Measurements from ENCODE around the gene PACRG. TPM values are rescaled to one million over a fixed set of nuclear protein-coding genes. Genes with fewer than 3 reads are reported as not detected.

The PACRG gene
- polyA plus RNA-seq, 10 donors = 1.6 to 2.6 (median 2.4) TPM

DNA sequence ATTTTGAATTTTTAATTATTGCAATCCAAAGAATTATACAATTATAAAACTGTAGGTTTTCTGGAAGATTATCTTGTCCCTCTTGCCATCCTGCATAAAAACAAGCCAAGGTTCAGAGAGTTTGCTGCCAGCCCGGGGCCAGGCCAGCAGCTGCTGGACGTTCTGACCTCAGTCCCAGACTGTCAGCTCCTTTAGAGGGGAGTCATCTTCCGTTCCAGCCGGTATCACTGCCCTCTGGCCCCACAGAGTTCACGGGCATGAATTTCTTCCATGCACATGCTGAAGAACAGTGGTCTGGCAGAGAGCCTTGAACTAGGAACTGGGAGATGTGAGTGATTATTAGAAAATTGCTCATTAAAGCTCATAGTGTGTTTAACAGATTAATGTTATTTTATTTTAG lies 556.4 kb downstream of the PACRG start:
- no peak for DNase-seq

DNA sequence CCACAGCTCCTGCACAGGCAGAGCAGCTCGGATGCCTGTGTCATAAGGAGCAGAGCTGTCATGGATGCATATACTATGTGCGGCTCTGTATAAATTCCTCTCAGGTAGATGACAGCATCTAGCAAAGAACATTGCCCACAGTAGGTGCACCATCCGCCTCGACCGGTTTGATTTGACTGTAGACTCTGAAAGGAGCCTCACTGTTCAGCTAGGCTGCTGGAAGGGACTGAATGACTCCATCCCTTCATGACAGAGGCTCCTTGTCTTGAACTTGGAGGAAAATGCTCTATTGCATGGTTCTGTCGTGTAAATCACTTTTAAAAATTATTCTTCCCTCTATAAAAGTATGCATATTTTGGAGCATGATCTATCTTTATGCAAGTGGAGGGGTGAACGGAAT lies 557.9 kb downstream of the PACRG start:
- DNase-seq = peak in 1 of 3 donors; percentile 46

DNA sequence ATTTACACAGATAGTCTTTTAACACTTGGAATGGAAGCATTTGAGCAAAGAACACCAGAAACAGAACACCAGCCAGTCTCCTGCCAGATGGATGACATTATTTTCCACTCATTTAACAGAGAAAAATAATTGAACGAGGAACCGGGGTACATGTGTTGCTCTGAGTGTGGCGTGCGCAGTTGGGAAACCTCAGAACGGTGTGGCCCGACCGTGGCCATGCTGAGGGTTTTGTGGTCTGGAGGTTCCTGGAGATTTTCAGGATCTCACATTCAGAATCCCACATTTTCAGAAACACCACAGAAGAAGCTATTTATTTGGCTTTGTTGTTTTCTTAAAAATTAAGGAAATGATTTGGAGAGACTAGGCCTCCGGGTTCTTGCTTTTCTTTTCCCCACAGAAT lies 559.9 kb downstream of the PACRG start:
- no peak for DNase-seq

DNA sequence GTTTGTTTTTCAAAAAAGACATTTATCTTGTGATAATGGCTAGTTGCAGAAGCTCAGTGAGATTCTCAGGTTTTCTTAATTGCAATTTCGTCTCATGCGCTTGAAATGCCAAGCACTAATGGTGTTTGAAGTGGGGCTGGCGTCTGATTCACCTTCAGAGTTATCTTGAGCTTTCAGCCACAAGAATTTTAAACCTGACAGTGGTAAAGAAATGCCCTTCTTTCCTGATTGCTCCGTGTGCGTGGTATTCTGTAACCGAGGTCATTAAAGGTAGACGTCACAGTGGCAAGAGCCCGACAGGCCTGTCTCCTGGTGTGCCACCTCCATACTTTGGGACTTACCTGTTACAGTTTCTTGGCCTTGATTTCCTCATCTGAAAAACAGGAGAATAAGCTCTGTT lies 560.3 kb downstream of the PACRG start:
- DNase-seq = no peak

DNA sequence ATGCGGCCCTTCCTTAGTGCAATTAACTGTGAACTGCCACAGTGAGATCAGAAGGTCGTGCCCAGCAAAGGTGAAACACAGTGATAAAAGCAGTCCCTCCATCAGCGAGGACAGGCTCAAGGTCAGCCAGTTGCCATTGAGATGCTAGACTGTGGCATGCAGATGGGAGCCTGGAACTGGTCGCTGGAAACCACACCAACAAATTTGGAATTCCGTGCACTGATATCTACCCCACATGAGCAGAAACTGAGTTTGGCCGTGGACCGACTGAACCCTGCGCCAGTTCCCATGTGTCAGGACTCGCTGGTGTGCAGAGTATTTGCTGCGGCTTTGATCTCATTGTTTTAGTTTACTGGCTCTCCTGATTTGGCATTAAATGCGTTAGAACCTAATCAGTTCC lies 561.1 kb downstream of the PACRG start:
- DNase-seq = no peak

DNA sequence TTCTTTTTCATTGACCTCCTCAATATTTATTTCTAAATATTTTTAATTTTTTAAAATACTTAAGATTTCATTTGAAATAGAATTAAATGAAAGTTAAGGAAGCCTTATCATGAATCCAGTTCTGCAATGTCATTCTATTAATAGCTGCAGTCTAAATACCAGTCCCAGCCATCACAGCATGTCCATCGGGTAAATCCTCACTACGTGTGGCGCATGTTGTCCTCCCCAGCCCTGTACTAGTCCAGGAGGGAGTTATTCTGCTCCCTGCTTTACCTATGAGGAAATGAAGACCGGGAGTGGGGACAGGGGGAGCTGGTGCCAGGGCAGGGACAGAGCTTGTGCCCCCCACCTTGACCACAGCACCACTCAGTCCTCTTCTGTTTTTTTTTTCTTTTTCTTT lies 561.7 kb downstream of the PACRG start:
- peak in 1 of 3 donors; percentile 52 for DNase-seq

DNA sequence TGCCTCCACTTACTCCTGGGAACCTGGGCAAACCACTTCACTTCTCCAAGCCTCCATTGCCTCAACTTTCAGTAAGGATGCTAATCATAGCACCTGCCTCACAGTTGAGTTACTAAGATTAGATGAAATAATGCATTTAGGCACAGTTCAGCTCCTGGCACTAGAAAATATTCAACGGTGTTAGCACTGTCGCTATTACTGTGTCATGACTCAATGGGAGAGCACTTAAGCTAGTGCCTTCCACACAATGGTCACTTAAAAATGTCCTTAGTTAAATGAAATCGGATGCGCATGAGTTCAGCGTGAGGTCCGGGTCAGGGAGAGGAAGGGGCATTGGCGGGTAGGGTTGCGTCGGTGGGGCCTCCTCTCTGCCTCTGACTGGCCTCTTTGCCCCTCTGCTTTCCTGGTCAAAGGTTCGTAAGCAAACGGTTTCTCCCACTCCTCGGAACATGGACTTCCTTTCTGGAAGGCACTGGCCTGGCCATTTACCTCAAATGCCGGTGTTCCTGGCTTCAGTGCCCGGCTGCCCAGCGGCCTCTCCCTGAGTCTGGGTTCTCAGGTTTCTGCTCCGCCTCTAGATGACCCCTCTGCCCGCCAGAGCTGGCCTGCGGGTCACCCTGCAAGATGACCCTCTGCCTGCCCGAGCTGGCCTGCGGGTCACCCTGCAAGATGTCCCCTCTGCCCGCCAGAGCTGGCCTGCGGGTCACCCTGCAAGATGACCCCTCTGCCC lies 562.9 kb downstream of the PACRG start:
- DNase-seq = no peak

DNA sequence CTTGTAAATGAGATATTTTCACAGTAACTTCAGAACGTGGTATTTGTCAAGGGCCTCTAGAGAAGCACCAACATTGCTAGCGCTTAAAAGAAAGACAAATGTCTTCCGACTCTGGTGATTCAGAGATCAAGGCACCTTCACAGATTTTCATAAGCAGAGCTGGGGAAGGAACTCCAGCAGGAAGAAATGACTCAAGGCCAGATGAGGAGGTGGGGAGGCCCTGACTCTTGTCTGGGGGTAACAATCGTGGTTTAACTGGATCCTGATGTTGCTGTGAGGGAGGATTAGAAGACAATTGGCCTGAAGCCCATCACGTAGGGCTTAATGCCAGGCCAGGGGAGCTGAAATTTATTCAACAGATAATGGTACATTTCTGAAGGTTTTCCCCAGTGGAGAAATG lies 563.8 kb downstream of the PACRG start:
- DNase-seq = peak in 1 of 3 donors; percentile 73

DNA sequence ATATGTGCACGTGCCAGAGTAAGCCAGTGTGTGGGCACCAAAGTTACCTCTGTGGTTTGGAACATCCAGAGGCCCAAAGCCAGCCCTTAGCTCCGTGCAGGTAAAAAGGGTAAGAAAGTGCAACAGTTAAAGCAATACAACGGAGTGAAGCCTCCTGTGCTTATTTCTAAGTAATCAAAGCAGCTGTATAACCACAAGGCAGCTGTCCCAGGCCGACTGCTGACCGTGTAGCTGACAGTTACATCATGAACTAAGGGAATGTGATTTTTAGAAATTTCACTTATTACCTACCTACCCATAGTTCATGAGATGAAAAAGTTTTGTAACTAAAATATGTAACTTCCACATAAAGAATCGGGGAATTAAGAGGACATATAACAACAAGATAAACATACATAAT lies 565.5 kb downstream of the PACRG start:
- peak in 1 of 3 donors; percentile 36 for DNase-seq

DNA sequence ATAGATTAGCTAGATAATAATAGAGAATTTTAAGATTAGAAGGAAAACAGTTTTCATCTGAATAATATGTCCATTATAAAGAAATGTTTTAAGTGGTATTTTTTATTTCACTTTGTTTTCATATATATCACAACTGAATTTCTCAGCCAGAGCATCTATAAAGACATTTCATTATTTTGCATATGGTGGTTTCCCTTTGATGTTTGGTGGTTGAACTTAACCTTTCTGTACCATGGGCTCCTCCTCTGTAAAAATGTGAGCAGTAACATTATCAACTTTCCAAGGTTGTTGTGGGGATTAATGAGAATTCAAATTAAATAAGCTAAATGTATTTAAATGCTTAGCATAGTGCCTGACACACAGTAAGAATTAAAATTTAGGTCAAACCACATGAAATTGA lies 567.0 kb downstream of the PACRG start:
- no peak for DNase-seq

DNA sequence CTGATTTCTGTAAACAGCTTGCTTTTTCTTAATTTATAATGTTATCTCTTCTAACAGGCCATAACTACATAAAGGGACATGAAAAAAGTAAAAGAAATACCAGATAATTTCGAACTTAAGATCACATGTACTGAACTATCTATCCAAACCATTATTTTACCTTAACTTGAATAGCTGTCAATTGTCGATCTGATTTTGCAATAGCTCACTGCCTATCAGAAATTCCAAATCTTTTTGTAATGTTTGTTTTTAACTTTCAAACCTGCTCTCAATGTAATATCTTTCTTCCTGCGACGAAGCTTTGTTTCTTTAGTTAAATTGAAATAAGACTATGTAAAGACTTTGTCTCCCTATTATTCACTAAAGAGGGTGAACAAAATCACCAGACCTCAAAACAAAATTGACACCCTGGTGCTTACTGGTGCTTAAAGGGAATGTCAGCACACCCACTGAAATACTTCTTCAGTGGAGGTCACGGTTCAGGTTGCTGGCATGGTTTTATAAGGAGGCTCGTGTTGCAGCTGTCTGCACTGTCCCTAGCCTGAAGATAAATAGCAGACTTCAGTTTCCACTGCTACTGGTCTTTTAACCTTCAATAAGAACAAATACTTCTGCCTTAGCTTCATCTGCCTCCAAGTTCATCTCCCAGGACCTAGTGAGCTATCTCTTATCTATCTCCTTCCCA lies 569.2 kb downstream of the PACRG start:
- DNase-seq = peak in 1 of 3 donors; percentile 34

DNA sequence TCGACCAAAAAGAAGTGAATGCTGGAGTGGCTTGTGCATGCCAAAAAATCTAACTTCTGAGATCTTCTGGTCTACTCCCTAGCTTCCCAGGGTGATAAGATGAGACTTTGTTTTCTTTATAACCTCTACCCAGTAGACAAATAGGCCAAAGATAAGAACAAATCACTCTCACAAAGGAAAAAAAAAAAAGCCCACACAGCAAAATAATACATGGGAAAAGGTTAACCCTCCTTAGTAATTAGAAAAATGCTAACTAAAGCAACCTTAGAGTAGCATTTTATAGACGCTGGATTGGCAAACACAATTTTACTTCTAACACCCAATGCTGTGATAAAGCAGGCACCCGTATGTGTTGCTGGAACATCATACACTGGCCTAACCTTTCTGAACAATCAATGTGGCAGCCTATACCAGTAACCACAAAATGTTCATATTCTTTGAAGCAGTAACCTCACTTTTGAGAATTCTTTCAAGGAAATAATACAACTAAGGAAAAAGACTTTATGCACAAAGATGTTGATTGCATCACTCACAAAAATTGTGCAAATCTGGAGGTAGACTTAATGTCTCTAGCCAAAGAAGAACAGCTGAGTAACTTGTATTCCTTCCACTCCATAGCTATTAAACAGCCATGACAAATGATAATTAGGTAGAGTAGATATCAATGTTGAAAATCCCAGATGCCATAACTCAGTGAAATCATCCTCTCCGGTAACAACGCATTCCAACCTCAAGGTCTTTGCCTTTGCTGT lies 570.5 kb downstream of the PACRG start:
- no peak for DNase-seq

DNA sequence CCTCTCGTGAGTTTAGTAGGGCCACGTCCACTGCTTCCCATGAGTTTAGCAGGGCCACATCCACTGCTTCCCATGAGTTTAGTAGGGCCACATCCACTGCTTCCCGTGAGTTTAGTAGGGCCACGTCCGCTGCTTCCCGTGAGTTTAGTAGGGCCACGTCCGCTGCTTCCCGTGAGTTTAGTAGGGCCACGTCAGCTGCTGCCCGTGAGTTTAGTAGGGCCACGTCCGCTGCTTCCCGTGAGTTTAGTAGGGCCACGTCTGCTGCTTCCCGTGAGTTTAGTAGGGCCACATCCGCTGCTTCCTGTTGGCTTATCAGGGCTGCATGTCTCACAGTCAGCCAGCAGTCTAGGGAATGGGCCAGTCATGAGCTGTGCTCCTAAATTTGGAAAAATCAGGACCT lies 573.1 kb downstream of the PACRG start:
- DNase-seq = no peak

DNA sequence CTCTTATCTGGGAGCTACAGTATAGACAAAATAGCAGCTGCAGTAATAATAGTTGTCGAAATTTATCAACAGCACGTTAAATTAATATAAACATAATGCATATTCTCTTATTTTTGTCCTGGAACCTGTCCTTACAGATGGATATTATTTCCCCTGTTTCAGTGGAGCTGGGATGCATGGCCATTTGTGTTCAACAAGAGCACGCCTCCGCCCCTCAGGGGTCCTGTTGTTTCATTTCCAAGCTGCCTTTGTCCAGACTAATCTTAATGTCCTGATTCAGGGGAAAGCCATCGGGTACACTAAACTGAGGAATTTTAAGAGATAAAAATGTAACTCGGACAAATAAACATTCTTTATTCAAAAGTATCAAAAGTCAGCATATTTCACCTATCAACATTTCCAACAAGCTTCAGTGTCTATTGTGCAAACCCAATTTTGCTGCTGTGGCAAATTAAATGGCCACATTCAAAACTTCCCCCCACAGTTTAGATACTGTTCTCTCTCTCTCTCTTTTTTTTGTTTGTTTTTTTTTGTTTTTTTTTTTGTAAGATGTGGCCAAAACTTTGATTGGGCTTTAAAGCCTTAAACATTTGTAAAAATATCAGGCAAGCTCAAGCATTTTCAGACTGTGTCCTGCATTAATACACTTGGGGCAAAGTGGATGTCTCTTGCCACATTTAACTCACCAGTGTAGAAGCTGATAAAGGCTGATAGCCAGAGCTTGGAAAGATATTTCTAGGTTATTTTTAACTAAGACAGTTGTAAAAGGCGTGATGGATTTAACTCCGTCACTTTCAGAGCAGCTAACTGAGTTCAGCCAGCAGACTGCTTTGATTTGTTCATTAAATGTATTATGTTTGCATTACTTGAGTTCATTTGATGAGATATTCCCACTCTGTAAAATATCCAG lies 574.2 kb downstream of the PACRG start:
- DNase-seq = peak in 1 of 3 donors; percentile 80

DNA sequence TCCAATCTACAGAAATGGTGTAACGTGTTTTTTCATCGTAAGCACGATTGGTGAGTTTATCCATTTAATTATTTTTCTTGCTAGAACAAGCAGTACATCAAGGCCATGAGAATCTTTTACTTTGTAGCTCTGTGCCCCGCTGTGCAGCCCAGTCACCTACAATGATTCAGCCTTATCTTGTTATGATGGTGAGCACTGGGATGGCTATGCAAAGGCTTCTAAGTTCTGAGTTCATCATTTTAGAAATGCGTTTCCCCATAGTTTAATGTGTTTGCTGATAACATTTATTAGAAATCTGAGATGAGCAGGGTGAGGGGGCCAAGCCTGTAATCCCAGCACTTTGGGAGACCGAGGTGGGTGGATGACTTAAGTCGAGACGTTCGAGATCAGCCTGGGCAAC lies 575.0 kb downstream of the PACRG start:
- DNase-seq = no peak

DNA sequence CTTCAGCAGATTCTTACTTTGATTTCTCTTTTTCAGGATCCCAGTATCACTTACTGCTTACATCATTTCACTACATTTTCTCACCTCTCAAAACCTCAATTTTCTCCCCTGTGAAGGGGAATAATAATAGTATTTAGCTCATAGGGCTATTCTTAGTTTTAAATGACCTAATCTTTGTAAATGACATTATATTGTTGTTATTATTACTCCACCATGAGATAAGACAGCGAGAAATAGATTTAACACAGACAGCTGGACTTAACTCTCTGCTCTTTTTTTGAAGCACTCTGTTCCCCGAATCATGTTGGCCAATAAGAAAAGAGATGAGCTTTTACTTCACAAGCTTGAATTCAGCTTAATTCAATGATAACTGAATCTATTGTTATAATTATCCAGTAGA lies 578.2 kb downstream of the PACRG start:
- no peak for DNase-seq

DNA sequence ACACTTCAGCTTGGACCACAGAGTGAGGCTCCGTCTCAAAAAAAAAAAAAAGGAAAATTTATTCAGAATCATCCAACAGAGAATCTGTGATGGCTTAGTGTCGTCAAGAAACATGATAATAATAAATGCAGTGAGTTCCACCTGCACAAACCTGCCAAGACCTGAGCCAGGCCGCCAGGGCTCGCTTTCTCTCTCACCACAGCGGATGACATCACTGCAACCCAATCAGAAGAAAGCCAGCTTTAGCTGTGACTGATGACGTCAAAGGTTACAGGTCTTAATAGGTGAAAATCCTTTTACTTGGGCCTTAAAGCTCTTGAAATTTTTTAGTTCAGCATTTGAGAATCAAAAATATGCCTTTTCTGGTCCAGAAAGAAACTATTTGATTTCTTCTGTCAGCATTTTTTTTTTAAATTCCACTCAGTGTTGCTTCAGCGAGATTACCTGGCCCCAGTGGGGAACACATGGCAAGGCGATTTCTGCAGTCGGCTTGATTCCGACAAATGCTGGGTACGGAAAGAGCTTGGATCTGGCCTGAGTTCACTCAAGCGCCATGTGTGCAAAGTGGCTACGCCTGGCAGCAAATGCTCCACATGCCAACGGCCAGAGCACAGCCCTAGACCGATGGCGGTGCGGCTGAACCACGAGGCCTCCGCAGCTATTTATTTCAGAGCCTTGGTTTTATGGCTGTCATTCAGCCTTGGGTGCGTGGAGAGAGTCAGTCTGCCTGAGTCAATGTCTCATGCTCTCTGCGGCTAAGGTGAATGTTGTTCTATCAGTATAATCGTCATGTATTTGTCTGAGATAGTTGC lies 581.1 kb downstream of the PACRG start:
- DNase-seq = no peak

DNA sequence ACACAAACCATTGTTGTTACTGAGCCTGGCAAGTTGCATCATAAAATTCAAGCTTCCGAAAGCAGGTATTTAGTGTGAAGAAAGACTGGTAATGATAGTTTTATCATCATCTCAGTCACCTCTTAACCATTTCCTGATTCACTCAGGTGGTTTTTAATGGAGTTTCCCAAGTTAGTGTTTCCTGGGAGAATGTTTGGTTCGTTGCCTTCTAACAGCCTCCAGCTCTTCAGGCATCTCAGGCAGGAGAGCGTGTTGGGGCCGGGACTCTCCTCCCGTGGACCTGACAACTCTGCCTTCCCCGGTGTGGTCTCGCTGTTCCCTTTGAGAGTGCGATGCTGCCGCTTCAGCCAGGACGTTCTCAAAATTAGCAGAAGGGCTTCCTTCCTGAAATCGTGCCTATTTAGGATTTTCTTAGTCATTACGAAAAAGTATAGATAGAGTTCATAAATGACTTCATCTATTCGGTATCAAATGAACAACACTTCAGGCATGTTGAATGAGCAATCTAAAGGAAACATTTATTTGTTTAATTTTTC lies 581.8 kb downstream of the PACRG start:
- DNase-seq = no peak

DNA sequence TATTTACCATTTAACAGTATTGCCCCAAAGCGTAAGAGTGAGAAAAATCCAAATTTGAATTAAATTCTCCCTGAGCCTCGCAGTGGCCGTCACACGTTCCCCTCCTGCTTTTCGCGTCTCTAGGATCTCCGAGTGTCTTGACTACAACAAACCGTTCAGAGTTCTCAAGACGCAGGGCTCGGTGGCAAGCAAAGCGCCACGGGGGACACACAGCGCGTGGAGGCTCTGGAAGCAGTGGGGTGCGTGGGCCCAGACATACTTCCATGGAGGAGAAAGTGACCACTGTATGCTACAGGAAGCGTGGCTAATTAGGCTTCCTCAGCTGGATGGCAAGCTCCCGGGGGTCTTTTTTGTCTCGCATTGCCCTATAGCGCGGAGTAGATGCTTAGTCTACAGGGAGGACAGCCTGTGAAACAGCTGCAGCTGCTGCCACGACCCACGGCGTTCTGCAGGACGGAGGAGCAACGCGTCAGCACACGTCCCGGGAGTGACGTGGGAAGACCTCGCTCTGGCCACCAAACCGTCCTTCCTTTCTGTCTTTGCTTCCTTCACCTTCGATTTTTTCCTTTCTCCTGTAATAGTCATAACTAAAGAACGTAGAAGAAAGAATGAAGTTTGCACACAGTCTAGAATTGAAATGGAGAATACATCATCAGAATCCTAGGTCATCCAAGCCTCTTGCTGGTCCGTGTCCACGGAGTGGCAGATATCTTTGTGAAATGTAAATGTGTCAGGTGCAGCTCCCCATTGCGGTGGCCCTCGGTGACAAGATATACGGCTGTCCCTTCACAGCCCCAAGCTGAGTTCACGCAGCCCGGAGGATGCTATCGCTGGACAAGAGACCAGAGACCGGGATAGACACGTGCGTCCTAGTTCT lies 582.6 kb downstream of the PACRG start:
- no peak for DNase-seq

DNA sequence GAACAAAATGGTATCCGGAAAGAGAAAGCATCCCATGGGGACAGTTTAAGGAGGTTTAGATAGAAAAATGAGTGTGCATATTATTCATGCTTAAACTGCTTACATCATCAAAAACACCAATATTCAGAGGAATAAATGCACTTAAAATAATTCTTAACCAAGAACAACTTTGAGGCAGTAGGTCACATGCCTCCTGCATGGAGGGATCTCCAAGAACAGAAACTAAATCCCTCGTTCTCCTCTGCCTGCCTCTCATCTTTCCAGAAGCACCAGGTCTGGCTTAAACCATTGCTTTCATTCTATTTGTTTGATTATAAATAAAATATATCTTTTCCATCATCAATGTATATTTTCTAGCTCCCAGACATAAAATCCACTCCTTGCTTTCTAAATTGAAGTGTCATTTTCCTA lies 583.2 kb downstream of the PACRG start:
- DNase-seq = no peak
